H9 (cell line): ENCODE results near the gene XRCC3. TPM values are rescaled to one million over a fixed set of nuclear protein-coding genes. Genes with fewer than 3 reads are reported as not detected.

Experiments
- DNase-seq: peaks from one replicate; pipeline ENCODE4 v3.0.0-alpha.2; 2017
- H2AFZ ChIP-seq: one replicate; pipeline ENCODE4 v1.6.1; 2013; ENCODE audit warnings: mild to moderate bottlenecking, low read length, control low read depth, moderate library complexity
- H2AK5ac ChIP-seq: 2 replicates; pipeline ENCODE4 v1.6.1; 2013; ENCODE audit warnings: low read length, control low read depth, mixed read lengths; ENCODE audit not compliant: insufficient read length
- H2BK120ac ChIP-seq: one replicate; pipeline ENCODE4 v1.6.1; 2013; ENCODE audit warnings: low read depth, mild to moderate bottlenecking, low read length, control low read depth, inconsistent platforms; ENCODE audit not compliant: poor library complexity, severe bottlenecking
- H2BK12ac ChIP-seq: 2 replicates; pipeline ENCODE4 v1.6.1; 2013; ENCODE audit warnings: low read length, control low read depth, mixed read lengths, low read depth; ENCODE audit not compliant: insufficient read length
- H2BK15ac ChIP-seq: 2 replicates; pipeline ENCODE4 v1.6.1; 2013; ENCODE audit warnings: low read depth, low read length, control low read depth
- H2BK20ac ChIP-seq: one replicate; pipeline ENCODE4 v1.6.1; 2013; ENCODE audit warnings: low read depth, mild to moderate bottlenecking, low read length, control low read depth, inconsistent platforms; ENCODE audit not compliant: poor library complexity, severe bottlenecking
- H2BK5ac ChIP-seq: 2 replicates; pipeline ENCODE4 v1.6.1; 2013; ENCODE audit warnings: low read length, control low read depth, mixed read lengths; ENCODE audit not compliant: insufficient read length
- H3K14ac ChIP-seq: 2 replicates; pipeline ENCODE4 v1.6.1; 2013; ENCODE audit warnings: low read length, control low read depth; ENCODE audit not compliant: insufficient read depth
- H3K18ac ChIP-seq: 2 replicates; pipeline ENCODE4 v1.6.1; 2013; ENCODE audit warnings: low read depth, mild to moderate bottlenecking, mixed read lengths, low read length, control low read depth; ENCODE audit not compliant: insufficient read length
- H3K23ac ChIP-seq: 2 replicates; pipeline ENCODE4 v1.6.1; 2013; ENCODE audit warnings: low read length, control low read depth, mixed read lengths, low read depth; ENCODE audit not compliant: insufficient read length
- H3K23me2 ChIP-seq: 2 replicates; pipeline ENCODE4 v1.6.1; 2013; ENCODE audit warnings: low read depth, mild to moderate bottlenecking, mixed read lengths, low read length, control low read depth; ENCODE audit not compliant: insufficient read length, poor library complexity, severe bottlenecking
- H3K27ac ChIP-seq: 2 replicates; pipeline ENCODE4 v1.5.1; 2013; ENCODE audit warnings: low read length, control low read depth, mixed read lengths, low read depth; ENCODE audit not compliant: insufficient read length
- H3K27me3 ChIP-seq: 2 replicates; pipeline ENCODE4 v1.6.1; 2013; ENCODE audit warnings: low read length, control low read depth, inconsistent platforms; ENCODE audit not compliant: insufficient read depth
- H3K4ac ChIP-seq: 2 replicates; pipeline ENCODE4 v1.6.1; 2013; ENCODE audit warnings: low read depth, mild to moderate bottlenecking, control low read depth, inconsistent platforms, low read length, moderate library complexity
- H3K4me1 ChIP-seq: 2 replicates; pipeline ENCODE4 v1.6.1; 2013; ENCODE audit warnings: low read length, control low read depth, inconsistent platforms; ENCODE audit not compliant: insufficient read depth
- H3K4me2 ChIP-seq: 2 replicates; pipeline ENCODE4 v1.6.1; 2013; ENCODE audit warnings: low read length, control low read depth, mixed read lengths; ENCODE audit not compliant: insufficient read length, insufficient read depth
- H3K56ac ChIP-seq: 2 replicates; pipeline ENCODE4 v1.6.1; 2013; ENCODE audit warnings: low read depth, mild to moderate bottlenecking, mixed read lengths, low read length, control low read depth; ENCODE audit not compliant: insufficient read length
- H3K79me1 ChIP-seq: 2 replicates; pipeline ENCODE4 v1.6.1; 2013; ENCODE audit warnings: low read depth, mild to moderate bottlenecking, moderate library complexity, low read length, control low read depth, inconsistent platforms; ENCODE audit not compliant: insufficient read depth, poor library complexity, severe bottlenecking
- H3K79me2 ChIP-seq: 2 replicates; pipeline ENCODE4 v1.6.1; 2013; ENCODE audit warnings: low read length, control low read depth, inconsistent platforms; ENCODE audit not compliant: insufficient read depth
- H3K9ac ChIP-seq: 2 replicates; pipeline ENCODE4 v1.6.1; 2013; ENCODE audit warnings: low read length, control low read depth, mixed read lengths; ENCODE audit not compliant: insufficient read length; ENCODE audit errors: extremely low read depth
- H3K9me3 ChIP-seq: one replicate; pipeline ENCODE4 v1.6.1; 2013; ENCODE audit warnings: low read depth, low read length, inconsistent platforms; ENCODE audit not compliant: control insufficient read depth
- H3T11ph ChIP-seq: one replicate; pipeline ENCODE4 v1.6.1; 2013; ENCODE audit warnings: mild to moderate bottlenecking, low read length, control low read depth, inconsistent platforms
- H4K20me1 ChIP-seq: one replicate; pipeline ENCODE4 v1.6.1; 2013; ENCODE audit not compliant: control insufficient read depth, insufficient read length, insufficient read depth
- H4K5ac ChIP-seq: 2 replicates; pipeline ENCODE4 v1.6.1; 2013; ENCODE audit warnings: low read depth, mild to moderate bottlenecking, mixed read lengths, low read length, control low read depth; ENCODE audit not compliant: insufficient read length
- H4K8ac ChIP-seq: replicated peaks from 2 replicates; pipeline ENCODE4 v1.6.1; 2013; ENCODE audit warnings: low read length, control low read depth, mixed read lengths, low read depth; ENCODE audit not compliant: insufficient read length
- H4K91ac ChIP-seq: 2 replicates; pipeline ENCODE4 v1.6.1; 2013; ENCODE audit warnings: low read depth, mild to moderate bottlenecking, moderate library complexity, mixed read lengths, low read length, control low read depth; ENCODE audit not compliant: insufficient read length
- H3K27ac Mint-ChIP-seq, 3 experiments: 2 replicates in 2 of 3; 3 replicates in 1 of 3; pipeline ENCODE4 v1.8.0; 2020 to 2021; ENCODE audit warnings: mixed read lengths in 3 of 3, mild to moderate bottlenecking in 1 of 3, moderate library complexity in 1 of 3
- H3K27me3 Mint-ChIP-seq: 2 replicates; pipeline ENCODE4 v1.8.0; 2021; ENCODE audit warnings: low read depth, mild to moderate bottlenecking, moderate library complexity, mixed read lengths
- H3K36me3 Mint-ChIP-seq, 3 experiments: 2 replicates in 2 of 3; 3 replicates in 1 of 3; pipeline ENCODE4 v1.8.0; 2020 to 2021; ENCODE audit warnings: low read depth in 3 of 3, mixed read lengths in 3 of 3; ENCODE audit not compliant: insufficient read depth in 1 of 3
- H3K4me1 Mint-ChIP-seq, 2 experiments: 2 replicates each; pipeline ENCODE4 v1.8.0; 2020; ENCODE audit warnings: mixed read lengths in 2 of 2
- H3K4me3 Mint-ChIP-seq, 2 experiments: 2 replicates in 1 of 2; 3 replicates in 1 of 2; pipeline ENCODE4 v1.8.0; 2020 to 2021; ENCODE audit warnings: mild to moderate bottlenecking in 2 of 2, mixed read lengths in 2 of 2, moderate library complexity in 1 of 2
- H3K9me3 Mint-ChIP-seq, 2 experiments: 2 replicates in 1 of 2; 3 replicates in 1 of 2; pipeline ENCODE4 v1.8.0; 2020; ENCODE audit warnings: mild to moderate bottlenecking in 2 of 2, mixed read lengths in 2 of 2, moderate library complexity in 1 of 2
- WGBS: extraction: QIAGEN DNeasy Blood & Tissue Kit; methylation state at CpG from one replicate; pipeline ENCODE4 v1.1.7; 2013; ENCODE audit warnings: missing lambda C conversion rate, low lambda C conversion rate, mixed read lengths; ENCODE audit not compliant: insufficient read length; ENCODE audit errors: extremely low coverage; 5-methylcytosine and 5-hydroxymethylcytosine counted together
- total RNA-seq: library from RNA; stranded (reverse); gene quantifications from 2 replicates; pipeline ENCODE4 v1.2.1, GENCODE V29; 2021
- TF ChIP-seq, protein P1 (sequence below): fragments of 200-600 bp; sonication (generic); conservative IDR thresholded peaks from 3 replicates; pipeline ENCODE4 v1.8.0; 2021; ENCODE audit warnings: antibody characterized with exemption, mild to moderate bottlenecking

XRCC3 gene
- total RNA-seq, 1 experiment from 2014 or later, result 45.3 TPM

DNA sequence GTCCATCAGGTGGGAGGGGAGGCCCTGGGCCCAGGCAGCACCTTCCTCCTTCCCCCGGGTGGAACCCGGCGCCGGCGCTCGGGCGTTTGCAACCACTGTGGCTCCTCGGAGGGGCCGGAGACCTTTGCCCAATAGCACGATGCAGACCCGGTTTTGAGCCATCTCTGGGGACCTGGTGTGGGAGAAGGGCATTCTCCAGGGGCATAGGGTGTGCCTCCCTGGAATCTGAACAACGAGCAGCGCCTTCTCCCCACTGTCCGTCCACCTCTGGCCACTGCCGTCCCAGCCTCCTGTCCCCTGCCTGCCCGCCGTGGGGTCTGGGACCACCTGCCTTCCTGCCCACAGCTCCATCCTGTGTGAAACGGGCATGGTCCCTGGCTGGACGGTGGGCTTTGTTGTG lies 12.9 kb upstream of the XRCC3 start:
- WGBS, result no CpG with 5 or more reads among the region's 19 CpGs
- H4K91ac ChIP-seq, result no peak overlapping the region
- H2AFZ ChIP-seq, result no peak overlapping the region
- no peak overlapping the region for H3K9ac ChIP-seq
- no peak overlapping the region for H2BK15ac ChIP-seq
- Mint-ChIP-seq H3K27ac (no peak overlapping the region), H3K4me1 (0 out of 4 replicates have a peak, but pooled peaks cover 0 to under 1% of the 10 kb centered on the region in 2 experiments), H3K27me3 (no peaks in the 10 kb centered on the region), H3K36me3 (peaks cover 2 to 29% (median 28%) of the 10 kb centered on the region in 3 experiments; a peak in 5 of 7 replicates), H3K4me3 (no peak overlapping the region), H3K9me3 (no peaks in the 10 kb centered on the region)
- no peak overlapping the region for H2BK12ac ChIP-seq
- H2BK20ac ChIP-seq, result no peak overlapping the region
- H3K79me1 ChIP-seq, result peaks cover 7% of the 10 kb centered on the region
- H3K27me3 ChIP-seq, result no peaks in the 10 kb centered on the region
- H3K4ac ChIP-seq, result no peak overlapping the region
- no peak overlapping the region for H3K14ac ChIP-seq
- H2BK120ac ChIP-seq, result no peak overlapping the region
- H3T11ph ChIP-seq, result no peak overlapping the region
- no peaks in the 10 kb centered on the region for H4K20me1 ChIP-seq
- no peaks in the 10 kb centered on the region for H3K23me2 ChIP-seq
- H2BK5ac ChIP-seq, result no peak overlapping the region
- no peak overlapping the region for H3K23ac ChIP-seq
- no peak overlapping the region for H3K56ac ChIP-seq
- no peak overlapping the region for H4K5ac ChIP-seq
- no peaks in the 10 kb centered on the region for H3K4me1 ChIP-seq
- no peak overlapping the region for H4K8ac ChIP-seq
- H3K27ac ChIP-seq, result no peak overlapping the region
- no peaks in the 10 kb centered on the region for H3K79me2 ChIP-seq
- no peak overlapping the region for H2AK5ac ChIP-seq
- TF ChIP-seq, protein P1, sequence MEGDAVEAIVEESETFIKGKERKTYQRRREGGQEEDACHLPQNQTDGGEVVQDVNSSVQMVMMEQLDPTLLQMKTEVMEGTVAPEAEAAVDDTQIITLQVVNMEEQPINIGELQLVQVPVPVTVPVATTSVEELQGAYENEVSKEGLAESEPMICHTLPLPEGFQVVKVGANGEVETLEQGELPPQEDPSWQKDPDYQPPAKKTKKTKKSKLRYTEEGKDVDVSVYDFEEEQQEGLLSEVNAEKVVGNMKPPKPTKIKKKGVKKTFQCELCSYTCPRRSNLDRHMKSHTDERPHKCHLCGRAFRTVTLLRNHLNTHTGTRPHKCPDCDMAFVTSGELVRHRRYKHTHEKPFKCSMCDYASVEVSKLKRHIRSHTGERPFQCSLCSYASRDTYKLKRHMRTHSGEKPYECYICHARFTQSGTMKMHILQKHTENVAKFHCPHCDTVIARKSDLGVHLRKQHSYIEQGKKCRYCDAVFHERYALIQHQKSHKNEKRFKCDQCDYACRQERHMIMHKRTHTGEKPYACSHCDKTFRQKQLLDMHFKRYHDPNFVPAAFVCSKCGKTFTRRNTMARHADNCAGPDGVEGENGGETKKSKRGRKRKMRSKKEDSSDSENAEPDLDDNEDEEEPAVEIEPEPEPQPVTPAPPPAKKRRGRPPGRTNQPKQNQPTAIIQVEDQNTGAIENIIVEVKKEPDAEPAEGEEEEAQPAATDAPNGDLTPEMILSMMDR, result no peak
- no peaks in the 10 kb centered on the region for H3K9me3 ChIP-seq
- no peak for DNase-seq
- no peak overlapping the region for H3K4me2 ChIP-seq
- no peak overlapping the region for H3K18ac ChIP-seq
